Mesenchymal stem cell (in vitro differentiated cells and primary cell): ENCODE measurements around the gene S100A5.

Source experiments
- DNase-seq: peaks from one replicate; pipeline ENCODE4 v3.0.0-alpha.2; 2013
- H2AFZ ChIP-seq: one replicate; pipeline ENCODE4 v1.6.1; 2013; ENCODE audit warnings: low read depth, mild to moderate bottlenecking, control low read depth, inconsistent platforms, low read length, moderate library complexity
- H2AK5ac ChIP-seq: 2 replicates; pipeline ENCODE4 v1.6.1; 2013; ENCODE audit warnings: low read length, moderate library complexity, mild to moderate bottlenecking, inconsistent platforms; ENCODE audit not compliant: severe bottlenecking
- H2BK120ac ChIP-seq: one replicate; pipeline ENCODE4 v1.6.1; 2013; ENCODE audit warnings: low read depth, mild to moderate bottlenecking, inconsistent platforms, low read length, moderate library complexity
- H2BK12ac ChIP-seq, 2 experiments: one replicate each; pipeline ENCODE4 v1.6.1; 2013; ENCODE audit warnings: inconsistent platforms in 2 of 2, low read length in 2 of 2, mild to moderate bottlenecking in 2 of 2, moderate library complexity in 2 of 2, control low read depth in 1 of 2
- H2BK15ac ChIP-seq: one replicate; pipeline ENCODE4 v1.6.1; 2013; ENCODE audit warnings: mild to moderate bottlenecking, low read depth, inconsistent platforms; ENCODE audit not compliant: poor library complexity, severe bottlenecking
- H2BK5ac ChIP-seq: 2 replicates; pipeline ENCODE4 v1.6.1; 2013; ENCODE audit warnings: low read depth, mild to moderate bottlenecking, low read length, control low read depth, inconsistent platforms; ENCODE audit not compliant: poor library complexity, severe bottlenecking
- H3K14ac ChIP-seq, 2 experiments: one replicate each; pipeline ENCODE4 v1.6.1; 2013; ENCODE audit warnings: inconsistent platforms in 2 of 2, low read length in 2 of 2, control low read depth in 1 of 2, mild to moderate bottlenecking in 1 of 2, moderate library complexity in 1 of 2
- H3K18ac ChIP-seq, 2 experiments: one replicate each; pipeline ENCODE4 v1.6.1; 2013; ENCODE audit warnings: inconsistent platforms in 2 of 2, low read length in 2 of 2, control low read depth in 1 of 2, low read depth in 1 of 2, mild to moderate bottlenecking in 1 of 2
- H3K23ac ChIP-seq, 2 experiments: one replicate each; pipeline ENCODE4 v1.6.1; 2013; ENCODE audit warnings: inconsistent platforms in 2 of 2, low read length in 2 of 2, mild to moderate bottlenecking in 2 of 2, moderate library complexity in 2 of 2, control low read depth in 1 of 2
- H3K27ac ChIP-seq: 2 replicates; pipeline ENCODE4 v1.5.1; 2013; ENCODE audit warnings: mild to moderate bottlenecking, moderate library complexity, low read length, control low read depth, inconsistent platforms; ENCODE audit not compliant: poor library complexity, severe bottlenecking
- H3K27me3 ChIP-seq, 2 experiments: 2 replicates each; pipeline versions ENCODE4 v1.6.1 to v1.7.0; 2013; ENCODE audit warnings: low read length in 2 of 2, mild to moderate bottlenecking in 2 of 2, moderate library complexity in 2 of 2, control low read depth in 1 of 2, inconsistent platforms in 1 of 2; ENCODE audit not compliant: control insufficient read depth in 1 of 2, insufficient read depth in 1 of 2
- H3K36me3 ChIP-seq, 2 experiments: 2 replicates each; pipeline versions ENCODE4 v1.6.1 to v1.7.0; 2013; ENCODE audit warnings: low read length in 2 of 2, control low read depth in 1 of 2, inconsistent platforms in 1 of 2, low read depth in 1 of 2, mild to moderate bottlenecking in 1 of 2; ENCODE audit not compliant: insufficient read depth in 2 of 2, control insufficient read depth in 1 of 2
- H3K4ac ChIP-seq, 2 experiments: one replicate each; pipeline ENCODE4 v1.6.1; 2013; ENCODE audit warnings: inconsistent platforms in 2 of 2, low read length in 2 of 2, mild to moderate bottlenecking in 2 of 2, moderate library complexity in 2 of 2, control low read depth in 1 of 2, low read depth in 1 of 2
- H3K4me1 ChIP-seq: 2 replicates; pipeline ENCODE4 v1.6.1; 2013; ENCODE audit warnings: low read depth, low read length, control low read depth; ENCODE audit not compliant: control insufficient read depth, insufficient read depth
- H3K4me2 ChIP-seq: 2 replicates; pipeline ENCODE4 v1.6.1; 2013; ENCODE audit warnings: low read length, mild to moderate bottlenecking, inconsistent platforms; ENCODE audit not compliant: poor library complexity, severe bottlenecking
- H3K4me3 ChIP-seq, 2 experiments: 2 replicates each; pipeline versions ENCODE4 v1.5.1 to v1.7.0; 2013; ENCODE audit warnings: low read length in 2 of 2, mild to moderate bottlenecking in 2 of 2, control low read depth in 1 of 2, low read depth in 1 of 2; ENCODE audit not compliant: insufficient read depth in 1 of 2
- H3K79me1 ChIP-seq: replicated peaks from 2 replicates; pipeline ENCODE4 v1.6.1; 2013; ENCODE audit warnings: mild to moderate bottlenecking, control low read depth, low read length, inconsistent platforms; ENCODE audit not compliant: poor library complexity, severe bottlenecking
- H3K9ac ChIP-seq: 2 replicates; pipeline ENCODE4 v1.7.0; 2013; ENCODE audit warnings: mild to moderate bottlenecking, low read length, moderate library complexity
- H3K9me3 ChIP-seq: 2 replicates; pipeline ENCODE4 v1.7.0; 2013; ENCODE audit warnings: mild to moderate bottlenecking, low read length; ENCODE audit not compliant: control insufficient read depth
- H4K8ac ChIP-seq: one replicate; pipeline ENCODE4 v1.6.1; 2013; ENCODE audit warnings: inconsistent platforms, mild to moderate bottlenecking, low read length, moderate library complexity
- H4K91ac ChIP-seq: one replicate; pipeline ENCODE4 v1.6.1; 2013; ENCODE audit warnings: mild to moderate bottlenecking, low read length, inconsistent platforms
- WGBS: methylation state at CpG from one replicate; pipeline ENCODE4 v1.1.7; 2013; ENCODE audit warnings: mixed read lengths; 5-methylcytosine and 5-hydroxymethylcytosine counted together

S100A5 gene

GRCh38 chr1:153546371-153546770 lies 5.6 kb upstream of the S100A5 start:
- Histone ChIP-seq H4K91ac (peak overlapping the region; percentile 90), H3K18ac (peak overlapping the region; percentile 79 to 80), H3K36me3 (peaks cover 12 to 29% of the 10 kb centered on the region in 2 experiments), H4K8ac (peak overlapping the region; percentile 87), H3K27ac (peak overlapping the region; percentile 16), H3K14ac (peak overlapping the region in 1 of 2 experiments; percentile 45), H3K4me3 (peak overlapping the region in 1 of 2 experiments; percentile 87), H3K9ac (peak overlapping the region; percentile 95), H3K9me3 (no peaks in the 10 kb centered on the region), H3K23ac (no peak overlapping the region), H3K27me3 (no peaks in the 10 kb centered on the region), H2AK5ac (peak overlapping the region; percentile 77), H3K79me1 (peaks cover 15% of the 10 kb centered on the region), H2AFZ (no peak overlapping the region), H2BK12ac (peak overlapping the region; percentile 87 to 100), H2BK5ac (peak overlapping the region; percentile 20), H3K4me2 (no peak overlapping the region), H3K4ac (peak overlapping the region; percentile 84 to 88), H3K4me1 (peaks cover 68% of the 10 kb centered on the region), H2BK15ac (peak overlapping the region; percentile 99), H2BK120ac (peak overlapping the region; percentile 58)
- 97% methylated on average over 8 of the region's 8 CpGs for WGBS
- no peak for DNase-seq

DNA sequence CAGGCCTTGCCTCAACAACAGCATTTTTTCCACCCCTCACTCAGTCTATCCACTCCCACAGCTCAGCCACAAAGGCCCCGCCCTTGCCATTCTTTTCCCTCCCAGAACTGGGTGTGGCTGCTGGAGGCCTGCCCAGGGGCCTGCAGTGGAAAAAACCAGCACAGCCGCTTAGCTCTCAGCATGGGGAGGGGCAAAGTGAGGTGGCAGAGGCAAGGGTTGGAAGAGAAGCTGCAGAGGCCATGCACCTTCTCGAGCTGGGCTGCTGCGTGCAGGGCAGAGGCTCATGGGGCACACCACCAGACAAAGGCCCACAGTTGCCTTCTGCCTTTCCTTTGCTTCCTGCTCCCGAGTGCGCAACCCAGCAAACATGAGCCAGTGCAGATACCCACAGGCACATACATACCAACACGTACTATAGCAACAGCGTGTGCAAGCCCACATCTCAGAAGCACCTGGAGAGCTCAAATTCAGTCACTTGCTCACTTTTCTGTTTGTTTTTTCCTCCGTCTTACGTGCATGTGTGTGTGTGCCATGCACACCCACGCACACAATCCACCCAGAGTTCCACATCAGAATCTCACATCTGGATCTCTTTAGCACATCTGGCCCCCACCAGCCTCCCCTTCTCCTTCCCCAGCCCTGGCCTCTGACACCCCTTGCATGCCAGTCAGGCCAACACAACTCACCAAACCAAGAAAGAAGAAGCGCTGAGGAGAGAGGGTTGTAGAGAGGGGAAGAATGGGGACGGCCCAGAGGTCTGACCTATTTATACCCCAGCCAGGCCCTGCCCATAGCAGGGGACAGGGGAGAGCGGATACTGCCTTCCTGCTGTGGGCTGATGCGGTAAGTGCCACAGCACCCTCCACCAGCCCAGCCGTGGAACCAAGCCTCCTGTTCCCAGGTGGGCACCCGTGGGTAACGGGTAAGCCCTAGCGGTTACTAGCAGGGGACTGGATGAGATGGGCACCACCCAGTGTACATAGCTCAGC lies 4.6 kb upstream of the S100A5 start, which contains the start of gene S100A4:
TSS of gene S100A4 (minus strand) at position 740 of the 989 bp plus-strand sequence. CDS start 1,012 bp downstream, outside the sequence.
- peak within 1 kb of the TSS; percentile 29 for H2AFZ ChIP-seq
- peak within 1 kb of the TSS; percentile 99 for H4K8ac ChIP-seq
- peaks cover 12 to 25% of the 10 kb centered on the region in 2 experiments for H3K36me3 ChIP-seq
- H3K4me2 ChIP-seq = peak within 1 kb of the TSS; percentile 47
- H3K9ac ChIP-seq = peak within 1 kb of the TSS; percentile 95
- peak within 1 kb of the TSS; percentile 77 for H2AK5ac ChIP-seq
- H3K4ac ChIP-seq = peak within 1 kb of the TSS; percentile 95 to 98
- no peaks in the 10 kb centered on the region for H3K27me3 ChIP-seq
- H2BK15ac ChIP-seq = peak within 1 kb of the TSS; percentile 99
- H2BK120ac ChIP-seq = peak within 1 kb of the TSS; percentile 92
- H3K23ac ChIP-seq = peak within 1 kb of the TSS in 1 of 2 experiments; percentile 46
- peaks cover 76% of the 10 kb centered on the region for H3K4me1 ChIP-seq
- H3K4me3 ChIP-seq = peak within 1 kb of the TSS; percentile 31 to 87
- peak within 1 kb of the TSS; percentile 99 for H4K91ac ChIP-seq
- H3K9me3 ChIP-seq = no peaks in the 10 kb centered on the region
- peak within 1 kb of the TSS; percentile 87 to 100 for H2BK12ac ChIP-seq
- H3K18ac ChIP-seq = peak within 1 kb of the TSS; percentile 89 to 99
- DNase-seq = peak; percentile 95
- WGBS = 42% methylated on average over 18 of the region's 19 CpGs
- H3K79me1 ChIP-seq = peaks cover 15% of the 10 kb centered on the region
- peak within 1 kb of the TSS; percentile 62 for H2BK5ac ChIP-seq
- peak within 1 kb of the TSS; percentile 93 for H3K27ac ChIP-seq
- peak within 1 kb of the TSS in 1 of 2 experiments; percentile 93 for H3K14ac ChIP-seq

GRCh38 chr1:153544453-153545066 lies 3.8 kb upstream of the S100A5 start:
- peak overlapping the region; percentile 62 for H2BK5ac ChIP-seq
- peak overlapping the region; percentile 18 for H3K4me2 ChIP-seq
- peak overlapping the region; percentile 8 to 87 for H3K4me3 ChIP-seq
- peak overlapping the region; percentile 90 for H3K27ac ChIP-seq
- no peaks in the 10 kb centered on the region for H3K27me3 ChIP-seq
- peaks cover 15% of the 10 kb centered on the region for H3K79me1 ChIP-seq
- peak overlapping the region in 1 of 2 experiments; percentile 3 for H3K23ac ChIP-seq
- 45% methylated on average over 10 of the region's 10 CpGs for WGBS
- DNase-seq = no peak
- H3K18ac ChIP-seq = peak overlapping the region; percentile 89 to 90
- H2BK12ac ChIP-seq = peak overlapping the region; percentile 85
- H2AK5ac ChIP-seq = peak overlapping the region; percentile 54
- H2AFZ ChIP-seq = peak overlapping the region; percentile 29
- peaks cover 12 to 25% of the 10 kb centered on the region in 2 experiments for H3K36me3 ChIP-seq
- H4K8ac ChIP-seq = peak overlapping the region; percentile 99
- H3K4ac ChIP-seq = peak overlapping the region; percentile 95 to 98
- peak overlapping the region; percentile 94 for H4K91ac ChIP-seq
- peak overlapping the region; percentile 95 for H3K9ac ChIP-seq
- H2BK15ac ChIP-seq = peak overlapping the region; percentile 73
- peak overlapping the region in 1 of 2 experiments; percentile 92 for H3K14ac ChIP-seq
- peaks cover 78% of the 10 kb centered on the region for H3K4me1 ChIP-seq
- peak overlapping the region; percentile 92 for H2BK120ac ChIP-seq
- no peaks in the 10 kb centered on the region for H3K9me3 ChIP-seq
